Measurements from ENCODE around the gene ZNF519.
"Not testable (repeated sequence)": the region's sequence is repeated elsewhere in the genome, so short reads cannot be mapped to it uniquely, and the experiment has no call there.

Gene ZNF519

DNA sequence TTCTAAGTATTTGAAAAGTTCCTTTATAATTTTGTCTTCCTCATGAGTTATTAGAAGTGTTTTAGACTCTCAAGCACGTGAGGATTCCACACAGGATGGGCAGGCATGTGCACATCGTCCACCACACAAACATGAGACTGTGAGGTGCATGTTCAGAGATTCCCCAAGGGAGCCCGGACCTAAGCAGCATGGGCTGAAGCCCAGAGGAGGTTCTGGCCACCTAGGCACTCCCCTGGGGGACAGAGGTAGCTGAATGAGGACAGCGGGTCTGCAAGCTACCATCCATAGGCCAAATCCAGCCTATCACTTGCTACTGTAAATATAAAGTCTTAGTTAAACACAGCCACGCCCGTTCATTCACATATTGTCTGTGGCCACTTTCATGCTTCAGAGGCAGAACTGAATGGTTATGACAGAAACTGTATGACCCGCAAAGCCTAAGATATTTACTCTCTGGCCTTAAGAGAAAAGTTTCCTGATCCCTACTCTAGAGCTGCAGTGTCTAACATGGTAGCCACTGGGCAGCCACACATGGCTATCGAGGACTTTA is 19.4 kb upstream of the ZNF519 start:
- not testable (repeated sequence) for H2AK5ac ChIP-seq (ENCODE audit: low read length); H3K79me1 ChIP-seq (ENCODE audit: low read length); DNase-seq; H3K18ac ChIP-seq (ENCODE audit: low read length); H3K79me2 ChIP-seq (ENCODE audit: control insufficient read depth, insufficient read depth, low read length, poor library complexity); H4K12ac ChIP-seq (ENCODE audit: low read depth, low read length); H3K4me1 ChIP-seq (ENCODE audit: control insufficient read depth in 1 of 2, insufficient read depth in 2 of 2, low read length in 2 of 2); H3K4me3 ChIP-seq (ENCODE audit: low read depth, low read length); H3K14ac ChIP-seq (ENCODE audit: low read length); H3K4me2 ChIP-seq (ENCODE audit: low read length); H3K36me3 ChIP-seq (ENCODE audit: control insufficient read depth in 1 of 2, insufficient read depth in 2 of 2, low read length in 2 of 2); H2BK12ac ChIP-seq (ENCODE audit: low read length); H2AFZ ChIP-seq (ENCODE audit: insufficient read depth, low read length, poor library complexity); H3K27ac ChIP-seq (ENCODE audit: low read depth, low read length); H3K4ac ChIP-seq (ENCODE audit: low read depth, low read length); H2BK120ac ChIP-seq (ENCODE audit: insufficient read depth, low read length, poor library complexity); H4K91ac ChIP-seq (ENCODE audit: low read depth, low read length); H3K27me3 ChIP-seq (ENCODE audit: insufficient read depth, low read length); H2BK5ac ChIP-seq (ENCODE audit: low read depth, low read length, poor library complexity); H4K8ac ChIP-seq (ENCODE audit: low read depth, low read length); H3K9ac ChIP-seq (ENCODE audit: low read length); H3K23ac ChIP-seq (ENCODE audit: low read length)
- whole genome bisulfite sequencing (ENCODE audit: extremely low coverage, insufficient coverage, insufficient read length): no CpG with 5 or more reads among the region's 8 CpGs
- peaks cover 34% of the 10 kb centered on the region for H3K9me3 ChIP-seq (ENCODE audit: insufficient read depth, low read depth, low read length)

- not testable (repeated sequence) for H3K14ac ChIP-seq (ENCODE audit: low read length); DNase-seq; H3K4ac ChIP-seq (ENCODE audit: low read depth, low read length); H3K79me2 ChIP-seq (ENCODE audit: control insufficient read depth, insufficient read depth, low read length, poor library complexity); H3K9ac ChIP-seq (ENCODE audit: low read length); H2BK12ac ChIP-seq (ENCODE audit: low read length); H2AFZ ChIP-seq (ENCODE audit: insufficient read depth, low read length, poor library complexity); H2AK5ac ChIP-seq (ENCODE audit: low read length); H3K4me2 ChIP-seq (ENCODE audit: low read length); H4K8ac ChIP-seq (ENCODE audit: low read depth, low read length); H3K27ac ChIP-seq (ENCODE audit: low read depth, low read length); H2BK120ac ChIP-seq (ENCODE audit: insufficient read depth, low read length, poor library complexity); H4K91ac ChIP-seq (ENCODE audit: low read depth, low read length); H3K27me3 ChIP-seq (ENCODE audit: insufficient read depth, low read length); H3K23ac ChIP-seq (ENCODE audit: low read length); H3K4me3 ChIP-seq (ENCODE audit: low read depth, low read length); H2BK5ac ChIP-seq (ENCODE audit: low read depth, low read length, poor library complexity); H3K18ac ChIP-seq (ENCODE audit: low read length); H4K12ac ChIP-seq (ENCODE audit: low read depth, low read length); H3K79me1 ChIP-seq (ENCODE audit: low read length); H3K4me1 ChIP-seq (ENCODE audit: control insufficient read depth in 1 of 2, insufficient read depth in 2 of 2, low read length in 2 of 2); H3K36me3 ChIP-seq (ENCODE audit: control insufficient read depth in 1 of 2, insufficient read depth in 2 of 2, low read length in 2 of 2)
- WGBS (ENCODE audit: extremely low coverage, insufficient coverage, insufficient read length): no CpG with 5 or more reads among the region's 11 CpGs
- H3K9me3 ChIP-seq (ENCODE audit: insufficient read depth, low read depth, low read length): peaks cover 41% of the 10 kb centered on the region
Measured at GRCh38 chr18:14150766-14151165, 18.5 kb upstream of the ZNF519 start.

DNA sequence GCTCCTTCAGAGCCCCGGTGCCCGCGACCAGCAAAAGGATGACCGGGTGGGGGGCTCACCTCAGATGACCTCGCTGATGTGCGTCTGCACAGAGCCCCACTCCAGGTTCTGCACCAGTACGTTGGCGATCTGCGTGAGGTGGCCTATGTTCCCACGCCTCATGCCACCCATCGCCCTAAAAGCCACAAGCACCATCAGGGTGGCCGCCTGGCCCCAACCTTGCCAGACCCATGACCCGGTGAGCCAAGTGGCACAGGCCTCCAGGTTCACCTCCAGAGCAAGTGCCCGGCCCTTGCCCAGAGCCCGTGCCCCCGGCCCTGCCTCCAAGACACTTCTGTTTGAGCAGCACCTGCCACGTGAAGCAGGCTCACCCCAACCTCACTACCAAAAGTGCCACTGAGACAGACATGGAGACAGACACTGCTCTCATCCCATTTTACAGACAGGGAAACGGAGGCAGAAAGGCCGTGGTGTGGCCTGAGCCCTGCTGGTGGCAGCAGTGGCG is 17.7 kb upstream of the ZNF519 start:
- not testable (repeated sequence) for H2AFZ ChIP-seq (ENCODE audit: insufficient read depth, low read length, poor library complexity); H3K36me3 ChIP-seq (ENCODE audit: control insufficient read depth in 1 of 2, insufficient read depth in 2 of 2, low read length in 2 of 2); H4K12ac ChIP-seq (ENCODE audit: low read depth, low read length); H3K14ac ChIP-seq (ENCODE audit: low read length); H3K4me2 ChIP-seq (ENCODE audit: low read length); H2BK12ac ChIP-seq (ENCODE audit: low read length); H3K4ac ChIP-seq (ENCODE audit: low read depth, low read length); H3K4me1 ChIP-seq (ENCODE audit: control insufficient read depth in 1 of 2, insufficient read depth in 2 of 2, low read length in 2 of 2); H4K91ac ChIP-seq (ENCODE audit: low read depth, low read length); H3K79me2 ChIP-seq (ENCODE audit: control insufficient read depth, insufficient read depth, low read length, poor library complexity); H2AK5ac ChIP-seq (ENCODE audit: low read length); H2BK5ac ChIP-seq (ENCODE audit: low read depth, low read length, poor library complexity); DNase-seq; H3K23ac ChIP-seq (ENCODE audit: low read length); H3K18ac ChIP-seq (ENCODE audit: low read length); H2BK120ac ChIP-seq (ENCODE audit: insufficient read depth, low read length, poor library complexity); H3K79me1 ChIP-seq (ENCODE audit: low read length); H3K27ac ChIP-seq (ENCODE audit: low read depth, low read length); H3K27me3 ChIP-seq (ENCODE audit: insufficient read depth, low read length); H3K4me3 ChIP-seq (ENCODE audit: low read depth, low read length); H4K8ac ChIP-seq (ENCODE audit: low read depth, low read length); H3K9ac ChIP-seq (ENCODE audit: low read length)
- peaks cover 49% of the 10 kb centered on the region for H3K9me3 ChIP-seq (ENCODE audit: insufficient read depth, low read depth, low read length)
- no CpG with 5 or more reads among the region's 20 CpGs for WGBS (ENCODE audit: extremely low coverage, insufficient coverage, insufficient read length)

DNA sequence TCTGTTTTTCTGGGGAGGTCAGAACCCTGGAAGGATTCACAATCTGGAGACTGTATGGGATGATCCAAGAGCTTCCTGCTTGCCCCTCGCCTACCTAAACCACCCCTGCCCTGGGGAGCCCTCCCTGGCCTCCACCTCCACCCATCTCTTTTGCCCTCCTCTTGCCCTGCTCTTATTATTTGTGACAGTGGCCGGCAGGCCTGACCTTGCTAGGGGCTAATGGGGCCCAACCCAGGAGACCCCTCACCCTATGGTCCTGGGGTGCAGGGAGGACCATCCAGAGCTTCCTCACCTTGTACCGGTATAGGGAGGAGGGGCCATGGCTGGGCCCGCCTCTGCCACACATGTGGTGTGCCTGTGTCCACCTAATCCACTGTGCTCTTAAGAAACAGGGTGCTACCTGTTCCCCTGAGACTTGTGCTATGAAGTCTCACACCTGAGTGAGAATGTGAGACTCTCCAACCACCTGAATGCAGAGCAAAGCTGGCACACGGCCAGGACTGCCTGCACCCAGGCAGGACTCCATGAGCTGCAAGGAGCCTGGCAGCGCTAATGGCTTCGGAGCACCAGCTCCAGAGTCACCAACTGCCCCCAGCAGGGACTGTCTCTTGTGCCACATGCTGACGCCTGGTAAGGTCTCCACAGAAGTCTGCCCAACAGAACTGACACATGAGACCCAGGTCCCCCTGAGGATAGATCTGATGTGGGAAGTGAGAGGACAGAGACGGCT is 17.1 kb upstream of the ZNF519 start:
- not testable (repeated sequence) for H3K4me2 ChIP-seq (ENCODE audit: low read length); H3K23ac ChIP-seq (ENCODE audit: low read length); H2BK120ac ChIP-seq (ENCODE audit: insufficient read depth, low read length, poor library complexity); H3K4me3 ChIP-seq (ENCODE audit: low read depth, low read length); H3K27ac ChIP-seq (ENCODE audit: low read depth, low read length); H2AFZ ChIP-seq (ENCODE audit: insufficient read depth, low read length, poor library complexity); H3K79me1 ChIP-seq (ENCODE audit: low read length); H2BK5ac ChIP-seq (ENCODE audit: low read depth, low read length, poor library complexity); H3K9ac ChIP-seq (ENCODE audit: low read length); H4K91ac ChIP-seq (ENCODE audit: low read depth, low read length); H3K14ac ChIP-seq (ENCODE audit: low read length); H3K4me1 ChIP-seq (ENCODE audit: control insufficient read depth in 1 of 2, insufficient read depth in 2 of 2, low read length in 2 of 2); H2BK12ac ChIP-seq (ENCODE audit: low read length); DNase-seq; H2AK5ac ChIP-seq (ENCODE audit: low read length); H3K18ac ChIP-seq (ENCODE audit: low read length); H4K8ac ChIP-seq (ENCODE audit: low read depth, low read length); H3K79me2 ChIP-seq (ENCODE audit: control insufficient read depth, insufficient read depth, low read length, poor library complexity); H4K12ac ChIP-seq (ENCODE audit: low read depth, low read length); H3K4ac ChIP-seq (ENCODE audit: low read depth, low read length); H3K36me3 ChIP-seq (ENCODE audit: control insufficient read depth in 1 of 2, insufficient read depth in 2 of 2, low read length in 2 of 2); H3K27me3 ChIP-seq (ENCODE audit: insufficient read depth, low read length)
- H3K9me3 ChIP-seq (ENCODE audit: insufficient read depth, low read depth, low read length): peaks cover 55% of the 10 kb centered on the region
- WGBS (ENCODE audit: extremely low coverage, insufficient coverage, insufficient read length): no CpG with 5 or more reads among the region's 9 CpGs
